Head of caudate nucleus (tissue), 42 donors: ENCODE data around the gene KLHL33.

Experiments used
- DNase-seq, 42 donors: peaks; one replicate each; pipeline versions ENCODE4 v3.0.0 to v3.0.0-alpha.2; 2020 to 2021; ENCODE audit warnings: mixed read lengths in 7 of 42
- intact Hi-C: fragments of 100-400 bp; cut with DNase I; formaldehyde crosslinking; loops from one replicate; pipeline ENCODE4 v1.15.0; 2022

The KLHL33 gene

GRCh38 chr14:20421267-20421666 is 14.7 kb downstream of the KLHL33 start:
- DNase-seq = no peak
- intact Hi-C loops = no loop called here

- DNase-seq = no peak
- intact Hi-C loops = no loop called here
Measured at GRCh38 chr14:20419419-20419818, 16.5 kb downstream of the KLHL33 start.

GRCh38 chr14:20418501-20418909 is 17.5 kb downstream of the KLHL33 start:
- intact Hi-C loops = no loop called here
- DNase-seq = no peak

DNA sequence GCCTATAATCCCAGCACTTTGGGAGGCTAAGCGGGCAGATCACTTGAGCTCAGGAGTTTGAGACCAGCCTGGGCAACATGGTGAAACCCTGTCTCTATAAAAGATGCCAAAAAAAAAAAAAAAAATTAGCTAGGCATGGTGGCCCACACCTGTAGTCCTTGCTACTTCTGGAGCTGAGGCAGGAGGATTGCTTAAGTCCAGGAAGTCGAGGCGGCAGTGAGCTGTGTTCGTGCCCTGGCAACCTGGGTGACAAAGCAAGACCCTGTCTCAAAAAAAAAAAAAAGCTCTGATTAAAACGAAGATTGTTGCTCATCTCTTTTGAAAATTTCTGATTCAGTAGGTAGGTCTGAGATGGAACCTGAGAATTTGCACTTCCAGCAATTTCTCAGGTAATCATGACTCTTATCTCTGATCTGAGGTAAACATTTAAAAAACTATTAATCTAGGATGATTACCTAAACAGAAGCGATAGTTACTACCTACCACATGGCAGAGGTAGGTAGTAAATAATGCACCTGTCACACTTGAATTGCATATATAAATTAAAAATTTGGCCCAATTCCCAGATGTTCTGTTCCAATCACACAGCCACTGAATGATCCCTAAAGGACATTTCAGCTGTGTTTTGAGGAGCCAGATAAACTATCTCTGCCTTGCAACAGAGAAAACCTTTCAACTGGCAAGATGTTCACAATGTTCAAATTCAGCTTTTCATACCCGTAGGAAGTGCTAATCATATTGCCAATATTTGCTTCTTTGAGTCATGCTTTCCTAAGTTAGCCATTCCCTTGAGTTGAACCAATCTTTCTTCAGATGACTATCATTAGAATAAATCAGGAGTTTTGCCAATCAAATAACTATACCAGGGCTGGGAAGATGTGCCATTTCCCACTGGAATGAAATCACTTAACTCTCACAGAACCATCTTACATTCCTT is 18.4 kb downstream of the KLHL33 start:
- intact Hi-C loops = no loop called here

GRCh38 chr14:20416223-20416622 is 19.7 kb downstream of the KLHL33 start:
- intact Hi-C loops = no loop called here
- no peak for DNase-seq

More for the DNA sequence above, 18.4 kb downstream of the KLHL33 start:
- DNase-seq = no peak

- peak in 12 of 42 donors; percentile 25 to 67 (median 34) for DNase-seq
- intact Hi-C loops = no loop called here
Measured at GRCh38 chr14:20415782-20416206, 20.2 kb downstream of the KLHL33 start.

- DNase-seq = peak in 5 of 42 donors; percentile 15 to 30 (median 23)
Measured at GRCh38 chr14:20413744-20414082, 22.3 kb downstream of the KLHL33 start.

GRCh38 chr14:20412876-20413743 is 22.9 kb downstream of the KLHL33 start, which contains the start of gene TEP1:
TSS of gene TEP1 (minus strand) at chr14:20413501. CDS start at chr14:20408439, 5,062 bp downstream.
- intact Hi-C loops = loop anchor here (2.0 kb wide), 1 partner anchor 42 kb away; the partner anchor contains the start of genes APEX1 and OSGEP
- peak; percentile 71 to 95 (median 86) for DNase-seq

More at GRCh38 chr14:20413744-20414082, 22.3 kb downstream of the KLHL33 start:
- intact Hi-C loops = loop anchor here (2.0 kb wide), 1 partner anchor 41 kb away; the partner anchor contains the start of genes APEX1 and OSGEP

DNA sequence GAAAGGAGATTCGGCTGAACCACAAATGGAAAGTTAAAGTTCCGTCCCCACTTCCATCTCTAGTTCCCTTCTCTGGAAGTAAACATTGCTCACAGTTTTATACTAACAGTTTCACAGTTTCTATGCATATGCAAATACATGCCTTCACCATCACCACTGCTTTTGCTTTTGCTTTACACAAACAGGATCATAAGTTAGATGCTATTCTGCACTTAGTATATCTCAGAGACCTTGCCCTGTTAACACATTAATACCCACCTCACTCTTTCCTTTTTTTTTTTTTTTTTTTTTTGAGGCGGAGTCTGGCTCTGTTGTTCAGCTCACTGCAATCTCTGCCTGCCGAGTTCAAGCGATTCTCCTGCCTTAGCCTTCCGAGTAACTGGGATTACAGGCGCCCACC is 23.6 kb downstream of the KLHL33 start:
- no peak for DNase-seq
- intact Hi-C loops = loop anchor here (2.0 kb wide), 1 partner anchor 42 kb away; the partner anchor contains the start of genes APEX1 and OSGEP

DNA sequence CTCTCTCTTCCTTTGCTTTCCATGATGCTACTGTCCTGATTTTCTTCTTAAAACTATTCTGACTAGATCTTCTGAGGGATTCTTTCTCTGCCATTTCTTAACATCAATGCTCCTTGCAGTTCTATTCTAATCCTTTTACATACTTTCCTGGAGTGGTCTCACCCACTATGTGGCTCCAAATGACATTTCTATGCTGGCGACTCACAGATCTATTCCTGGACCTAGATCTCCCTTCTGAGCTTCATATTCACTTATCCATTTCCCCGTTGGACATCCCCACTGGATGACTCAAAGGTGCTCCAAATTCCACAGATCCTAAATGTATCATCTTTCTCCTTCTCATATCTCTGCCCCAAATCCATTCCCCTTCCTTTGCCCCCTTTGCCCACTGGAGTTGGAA is 26.7 kb downstream of the KLHL33 start:
- intact Hi-C loops = no loop called here

GRCh38 chr14:20403521-20403920 is 32.4 kb downstream of the KLHL33 start:
- intact Hi-C loops = no loop called here
- DNase-seq = no peak

More for the DNA sequence above, 26.7 kb downstream of the KLHL33 start:
- no peak for DNase-seq

- peak in 6 of 42 donors; percentile 2 to 47 (median 16) for DNase-seq
- intact Hi-C loops = no loop called here
Measured at GRCh38 chr14:20400965-20401593, 34.9 kb downstream of the KLHL33 start.

DNA sequence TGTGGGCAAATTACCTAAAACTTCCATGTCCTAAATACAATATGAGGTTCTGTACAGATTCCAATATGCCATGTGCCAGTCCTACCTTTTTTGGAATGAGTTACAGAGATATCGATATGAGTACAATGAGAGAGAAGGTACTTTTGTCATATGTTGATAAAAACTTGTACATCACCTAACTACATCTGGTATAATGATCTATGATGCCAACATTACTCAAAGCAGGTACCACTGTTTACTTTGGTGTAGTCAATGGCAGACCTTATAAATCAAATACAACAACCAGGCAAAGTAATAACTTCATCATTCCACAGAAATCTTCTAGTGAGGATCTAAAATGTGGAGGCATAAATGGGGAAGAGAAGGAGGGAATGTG is 35.4 kb downstream of the KLHL33 start:
- no peak for DNase-seq
- intact Hi-C loops = no loop called here

- DNase-seq = no peak
- intact Hi-C loops = no loop called here
Measured at GRCh38 chr14:20397511-20397910, 38.5 kb downstream of the KLHL33 start.

GRCh38 chr14:20391505-20391904 is 44.5 kb downstream of the KLHL33 start:
- DNase-seq = no peak
- intact Hi-C loops = no loop called here

DNA sequence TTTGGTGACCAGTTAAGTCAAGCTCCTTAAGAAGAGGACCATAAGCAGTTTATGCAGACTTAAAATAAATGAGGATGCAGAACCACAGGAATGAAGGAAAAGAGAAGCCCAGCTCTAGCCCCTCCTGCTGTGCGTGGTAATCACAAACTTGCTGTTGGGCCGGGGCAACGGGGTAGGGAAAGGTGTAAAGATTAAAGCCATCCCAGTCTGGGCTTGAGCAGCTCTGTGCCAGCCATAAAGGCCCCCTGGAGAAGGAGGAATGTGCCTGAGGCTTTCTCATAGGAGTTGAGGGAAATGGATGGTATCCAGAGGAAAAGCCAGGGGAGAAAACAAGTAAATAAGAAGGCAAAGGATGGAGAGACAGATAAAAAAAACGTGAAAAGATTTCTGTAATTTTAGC is 47.8 kb downstream of the KLHL33 start:
- DNase-seq = no peak
- intact Hi-C loops = no loop called here

- intact Hi-C loops = no loop called here
- DNase-seq = no peak
Measured at GRCh38 chr14:20387576-20387975, 48.4 kb downstream of the KLHL33 start.

DNA sequence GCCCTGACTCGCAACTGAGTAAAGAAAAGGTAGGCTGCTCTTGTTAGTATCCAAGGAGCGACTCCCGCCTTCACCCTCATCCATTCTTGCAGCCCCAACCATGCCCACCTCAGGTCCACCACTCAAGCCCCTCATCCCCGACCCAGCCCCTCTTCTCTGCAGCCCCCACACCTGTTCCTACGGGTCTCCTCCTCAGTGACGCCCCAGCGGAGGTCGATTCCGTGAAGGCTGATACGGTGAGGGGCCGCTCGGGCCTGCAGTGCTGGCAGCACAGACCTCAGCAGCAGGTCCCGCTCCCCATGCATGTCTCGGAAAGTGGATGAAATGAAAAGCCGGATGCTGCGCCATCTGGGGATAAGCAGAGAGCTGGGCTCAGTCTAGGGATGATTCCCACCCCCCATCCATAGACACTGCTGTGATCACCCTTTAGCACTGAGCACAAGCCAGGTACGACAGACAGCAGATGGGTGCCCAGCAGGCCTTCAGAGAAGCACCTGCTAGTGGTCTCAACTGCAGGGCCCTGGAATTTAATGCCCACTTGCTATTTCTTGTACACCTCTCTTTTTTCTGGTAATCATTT is 49.6 kb downstream of the KLHL33 start:
- intact Hi-C loops = no loop called here
- no peak for DNase-seq

- no peak for DNase-seq
- intact Hi-C loops = no loop called here
Measured at GRCh38 chr14:20384886-20385285, 51.1 kb downstream of the KLHL33 start.
